DOHH2 (cell line): ENCODE results near the gene TPSG1.

Source experiments
- CTCF ChIP-seq: fragments of 200-600 bp; sonication (generic); IDR thresholded peaks from one replicate; pipeline ENCODE4 v1.5.1; 2014; ENCODE audit warnings: antibody characterized with exemption, mild to moderate bottlenecking, low read depth, low read length; ENCODE audit not compliant: poor library complexity, severe bottlenecking
- EZH2phosphoT487 ChIP-seq: fragments of 200-600 bp; sonication (generic); IDR thresholded peaks from 2 replicates; pipeline ENCODE4 v1.6.1; 2017; ENCODE audit warnings: borderline replicate concordance, mild to moderate bottlenecking, antibody characterized with exemption, low read length, moderate library complexity, mixed read lengths

GRCh38 chr16:1217526-1217925 lies 7.5 kb downstream of the TPSG1 start:
- no peak for TF ChIP-seq CTCF
- no peak for TF ChIP-seq EZH2phosphoT487
